Brain pericyte (primary cell): Measurements from ENCODE around the gene ABHD8.
A peak's percentile ranks its signal among the peaks of the same experiment; 100 is the strongest.

Experiments
- DNase-seq: peaks from one replicate; pipeline ENCODE4 v3.0.0-alpha.2; 2012; ENCODE audit warnings: low read depth, low spot score

ABHD8 gene

DNA sequence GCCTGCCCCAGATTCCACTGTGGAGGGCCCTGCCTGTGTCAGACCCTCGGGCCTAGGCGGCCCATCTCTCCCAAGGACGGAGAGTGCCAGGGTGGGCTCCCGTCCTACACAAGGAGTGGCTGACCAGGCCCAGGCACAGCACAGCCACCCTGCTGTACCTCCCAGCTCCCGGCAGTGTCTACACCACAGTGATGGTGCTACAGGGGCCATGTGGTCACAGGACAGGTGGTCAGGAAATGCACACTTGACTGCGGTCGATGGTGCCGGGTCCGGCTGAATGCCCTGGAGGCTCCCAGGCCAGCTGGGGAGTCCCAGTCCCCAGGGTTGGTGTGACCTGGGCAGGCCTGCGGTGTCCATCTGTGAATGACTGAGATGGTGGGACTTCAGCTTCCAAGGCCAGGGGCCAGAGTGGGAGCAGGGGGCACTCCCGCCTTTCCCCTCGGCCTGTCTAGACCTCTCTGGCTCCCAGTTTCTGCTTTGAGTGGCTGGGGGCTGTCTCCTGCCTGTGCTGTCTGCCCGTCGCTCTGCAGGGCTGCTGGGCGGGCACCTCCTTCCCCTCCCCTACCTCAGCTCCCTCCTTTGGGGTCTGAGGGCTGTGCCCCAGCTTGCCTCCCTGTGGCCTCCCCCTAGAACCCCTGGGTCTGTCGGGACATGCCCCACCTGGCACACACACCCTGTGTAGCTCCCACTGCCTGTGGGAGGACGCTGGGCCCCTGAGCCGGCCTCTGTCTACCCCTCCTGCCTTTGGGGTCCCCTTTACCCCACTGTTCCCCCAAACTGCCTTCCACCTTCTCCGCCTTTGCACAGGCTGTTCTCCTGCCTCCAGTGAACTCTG, 18.6 kb upstream of the ABHD8 start:
- no peak for DNase-seq

DNA sequence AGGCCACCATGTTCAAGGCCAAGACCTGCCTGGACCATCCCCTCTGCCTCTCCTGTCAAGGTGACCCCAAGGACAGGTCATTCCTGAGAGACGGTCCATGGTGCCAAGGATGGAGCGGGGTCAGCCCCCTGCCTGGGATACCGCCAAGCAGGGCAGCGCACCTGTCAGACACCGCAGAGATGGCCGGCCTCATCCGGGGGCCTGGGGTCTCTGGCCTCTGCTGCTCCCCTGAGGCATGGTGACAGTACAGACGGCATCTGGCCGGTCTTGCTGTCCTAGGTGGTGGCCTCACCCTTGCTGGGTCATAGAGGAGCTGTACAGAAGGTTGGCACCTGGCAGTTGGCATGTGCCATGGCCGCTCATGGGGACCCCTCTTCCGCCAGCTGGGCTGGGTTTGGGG, 17.2 kb upstream of the ABHD8 start:
- DNase-seq: no peak

DNA sequence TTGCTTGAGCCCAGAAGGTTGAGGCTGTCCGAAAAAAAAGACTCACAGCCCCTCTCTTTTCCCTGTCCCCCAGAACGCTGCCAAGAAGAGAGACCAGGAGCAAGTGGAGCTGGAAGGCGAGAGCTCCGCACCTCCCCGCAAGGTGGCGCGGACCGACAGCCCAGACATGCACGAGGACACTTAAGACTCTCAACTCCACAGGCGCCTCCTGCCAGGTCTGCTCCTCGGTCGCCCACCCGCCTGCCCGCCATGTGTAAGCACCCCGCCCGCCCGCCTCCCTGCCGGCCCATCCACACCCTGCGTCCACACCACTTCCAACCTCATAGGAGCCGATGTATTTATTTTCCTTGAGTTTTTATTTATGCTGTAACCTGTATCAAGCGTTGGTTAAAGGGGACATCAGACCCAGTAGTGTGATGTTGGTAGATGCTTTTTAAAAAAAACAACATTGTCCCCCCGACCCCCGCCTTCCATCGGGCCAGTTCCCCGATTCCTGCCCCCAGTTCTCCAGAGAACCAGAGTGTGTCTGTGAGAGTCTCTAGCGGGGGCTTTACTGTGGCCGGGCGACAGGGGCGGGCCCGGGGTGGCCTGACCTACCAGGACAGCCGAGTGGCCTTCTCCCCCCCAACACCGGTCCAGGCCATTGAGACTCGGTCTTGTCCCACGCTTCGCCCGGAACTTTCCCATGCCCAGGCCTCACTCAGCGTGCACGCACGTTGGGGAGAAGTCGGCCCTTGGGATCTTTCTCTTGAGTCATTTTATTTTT, 16.4 kb upstream of the ABHD8 start:
- no peak for DNase-seq

DNA sequence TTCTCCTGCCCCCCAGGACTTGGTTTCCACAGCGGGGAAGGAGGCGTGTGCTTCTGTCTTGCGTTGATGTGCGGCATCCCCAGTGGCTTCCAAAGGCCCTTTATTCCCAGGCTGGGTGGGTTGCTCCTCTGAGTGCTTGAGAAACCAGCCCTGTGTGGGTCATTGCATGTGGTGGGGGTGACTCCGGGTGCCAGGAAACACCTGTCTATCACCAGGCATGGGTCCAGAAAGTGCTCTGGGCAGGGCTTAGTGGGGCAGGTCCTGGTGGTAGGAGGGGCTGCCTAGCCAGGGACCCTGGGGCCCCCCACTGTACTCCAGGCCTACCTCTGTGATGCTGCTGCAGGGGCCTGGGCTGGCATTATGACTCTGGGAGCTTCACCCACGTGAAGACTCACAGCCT, 15.7 kb upstream of the ABHD8 start:
- DNase-seq: no peak

DNA sequence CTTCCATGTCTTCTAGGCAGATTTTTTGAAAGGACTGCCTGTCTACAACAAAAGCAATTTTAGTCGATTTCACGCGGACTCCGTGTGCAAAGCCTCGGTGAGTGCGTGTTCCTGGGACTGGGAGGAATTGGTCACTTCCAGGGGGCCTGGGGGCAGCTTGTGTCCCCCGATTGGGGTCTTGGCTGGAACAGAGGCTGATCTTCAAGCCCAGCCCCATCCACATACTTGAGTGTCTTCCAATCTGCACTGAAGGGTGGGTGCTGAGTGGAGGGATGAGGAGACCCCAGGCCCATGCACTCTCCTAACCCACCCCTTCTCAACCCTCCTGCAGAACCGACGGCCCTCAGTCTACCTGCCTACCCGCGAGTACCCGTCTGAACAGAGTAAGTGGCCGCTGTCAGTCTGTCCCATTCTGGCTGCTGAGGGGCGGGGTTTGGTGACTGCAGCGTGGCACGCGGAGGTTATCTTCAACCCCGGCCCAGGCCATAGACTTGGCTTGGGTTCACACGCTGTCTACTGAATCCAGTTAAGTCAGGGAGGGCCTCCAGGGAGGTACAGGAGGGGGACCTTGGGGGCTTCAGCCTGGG, 10.9 kb upstream of the ABHD8 start:
- no peak for DNase-seq

DNA sequence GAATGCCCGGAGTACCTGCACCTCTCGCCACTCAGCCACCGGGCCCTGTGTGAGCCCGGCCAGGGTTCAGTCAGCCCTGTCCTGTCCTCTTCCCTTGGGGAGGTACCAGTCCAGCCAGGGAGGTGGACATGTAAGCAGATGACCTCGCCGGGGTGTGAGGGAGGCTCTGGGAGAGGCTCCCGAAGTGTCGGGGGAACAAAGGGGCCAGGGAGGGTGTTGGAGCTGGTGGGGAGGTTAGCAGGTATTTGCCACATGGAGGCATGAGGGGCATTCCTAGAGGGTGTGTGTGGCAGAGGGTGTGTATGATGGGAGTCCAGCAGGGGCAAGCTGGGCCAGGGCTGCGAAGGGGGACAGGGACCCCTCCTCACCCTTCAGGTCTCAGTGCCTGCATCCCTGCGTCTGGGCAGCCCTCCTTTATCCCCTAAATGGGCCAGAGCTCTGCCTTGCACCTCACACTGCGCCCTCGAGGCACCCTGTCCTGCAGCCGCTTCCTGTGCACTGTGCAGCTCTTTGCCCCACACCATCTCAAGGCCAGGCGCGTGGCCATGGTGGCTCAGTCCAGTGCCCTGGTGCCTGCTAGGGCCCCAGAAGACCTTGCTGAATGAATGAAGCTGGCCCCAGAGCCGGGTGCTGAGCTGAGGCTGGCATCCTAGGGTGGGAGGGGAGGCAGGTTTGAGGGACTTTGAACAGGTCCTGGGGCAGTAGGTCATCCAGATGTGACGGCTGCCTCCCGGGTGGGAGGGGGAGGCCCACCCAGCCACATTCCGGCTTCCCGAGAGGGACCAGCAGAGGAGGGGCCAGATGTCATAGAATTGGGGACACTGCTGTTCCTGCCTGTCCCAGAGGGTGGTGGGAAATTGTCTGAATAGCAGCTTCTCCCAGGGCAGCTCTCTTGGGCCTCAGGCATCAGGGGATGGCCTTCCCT, 9.2 kb upstream of the ABHD8 start:
- no peak for DNase-seq

DNA sequence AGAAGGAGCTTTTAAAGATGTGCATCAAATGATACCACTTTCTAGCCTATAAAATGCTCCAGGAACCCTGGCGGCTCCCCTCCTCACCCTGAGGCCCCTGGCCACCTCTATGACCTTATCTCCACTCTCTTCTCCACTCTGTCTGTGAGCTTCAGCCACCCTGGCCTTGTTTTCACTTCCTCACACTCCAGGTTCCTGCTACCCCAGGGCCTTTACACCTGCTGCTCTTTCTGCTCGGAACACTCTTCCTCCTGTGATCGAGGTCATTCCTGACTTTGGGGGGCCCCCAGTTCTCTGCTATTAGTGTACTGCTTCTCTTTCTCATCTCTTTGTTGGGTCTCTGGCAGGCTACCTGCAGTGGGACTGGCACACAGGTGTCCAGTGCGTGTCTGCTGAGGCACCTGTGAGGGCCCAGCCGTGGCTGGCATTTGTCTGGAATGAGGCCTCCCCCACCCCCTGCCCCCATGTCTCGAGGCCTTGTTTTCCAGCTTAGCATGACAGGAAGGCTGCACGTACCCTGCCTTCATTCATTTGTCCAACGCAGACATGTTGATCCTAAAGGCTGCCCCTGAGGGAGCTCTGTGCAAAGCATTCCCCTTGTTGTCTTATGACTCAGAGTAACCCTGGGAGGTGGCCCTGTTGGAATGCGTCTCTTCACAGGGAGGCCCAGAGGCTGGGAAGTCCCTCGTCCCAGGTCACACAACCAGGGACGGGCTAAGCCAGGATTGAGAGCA, 8.4 kb upstream of the ABHD8 start:
- DNase-seq: no peak

DNA sequence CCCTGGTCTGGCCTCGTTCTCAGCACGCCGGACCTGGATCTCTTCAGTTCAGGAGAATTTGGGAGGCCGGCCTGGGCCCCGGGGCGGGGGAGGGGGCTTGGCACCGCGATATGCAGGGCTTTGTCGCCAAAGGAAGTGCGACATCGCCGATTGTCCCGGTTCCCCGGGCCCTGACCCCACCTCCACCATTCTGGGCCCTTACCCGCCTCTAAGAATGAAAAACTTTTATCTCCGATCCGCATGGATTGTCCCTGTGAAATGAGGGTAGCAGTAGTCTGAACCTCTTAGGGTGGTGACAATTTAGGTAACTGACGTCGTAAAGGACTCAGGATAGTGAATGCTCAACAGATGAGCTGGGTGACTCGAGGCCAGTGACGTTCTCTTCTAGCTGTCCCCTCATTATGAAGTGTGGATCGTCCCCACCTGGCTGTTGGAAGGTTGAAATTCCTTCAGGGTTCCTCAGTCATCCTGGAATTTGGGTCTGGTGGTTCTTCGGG, 6.8 kb upstream of the ABHD8 start:
- DNase-seq: no peak

DNA sequence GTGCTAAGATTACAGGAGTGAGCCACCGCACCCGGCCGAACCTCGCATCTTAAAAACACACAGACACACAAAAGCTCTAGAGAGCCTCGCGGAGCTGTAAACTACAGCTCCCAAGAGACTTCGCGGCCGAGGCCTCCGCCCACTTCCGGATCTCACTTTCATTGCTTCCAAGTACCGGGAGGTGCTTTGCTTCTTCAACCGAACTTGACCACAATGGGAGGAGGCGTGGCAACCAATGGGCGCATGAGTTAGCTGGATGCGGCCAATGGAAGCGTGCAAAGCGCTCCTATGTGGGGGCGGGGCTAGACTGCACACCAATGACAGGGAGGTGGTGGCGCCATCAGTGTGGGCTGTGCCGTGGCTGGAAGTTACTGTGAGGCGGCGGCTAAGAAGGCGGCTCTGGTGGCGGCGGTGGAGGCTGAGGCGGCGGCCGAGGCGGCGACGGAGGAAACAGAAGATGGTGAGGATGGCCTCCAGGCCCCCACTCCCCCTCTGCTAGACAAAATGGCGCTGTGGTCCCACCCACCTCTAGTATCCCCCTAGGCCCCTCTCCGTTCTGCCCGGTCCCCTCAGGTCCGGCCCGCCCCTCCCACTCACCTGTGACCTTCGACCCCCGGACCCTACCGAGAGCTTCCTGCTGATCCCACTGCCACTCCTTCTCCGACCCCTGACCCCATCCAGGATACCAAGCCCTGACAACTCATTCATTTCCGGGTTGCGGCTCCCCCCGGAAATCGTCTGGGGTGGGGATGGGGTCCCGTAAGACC, 6.2 kb upstream of the ABHD8 start, which contains the start of gene DDA1:
TSS of gene DDA1 (plus strand) at position 366 of the 767 bp plus-strand sequence. CDS start at position 458, 92 bp downstream.
- peak; percentile 99 for DNase-seq

DNA sequence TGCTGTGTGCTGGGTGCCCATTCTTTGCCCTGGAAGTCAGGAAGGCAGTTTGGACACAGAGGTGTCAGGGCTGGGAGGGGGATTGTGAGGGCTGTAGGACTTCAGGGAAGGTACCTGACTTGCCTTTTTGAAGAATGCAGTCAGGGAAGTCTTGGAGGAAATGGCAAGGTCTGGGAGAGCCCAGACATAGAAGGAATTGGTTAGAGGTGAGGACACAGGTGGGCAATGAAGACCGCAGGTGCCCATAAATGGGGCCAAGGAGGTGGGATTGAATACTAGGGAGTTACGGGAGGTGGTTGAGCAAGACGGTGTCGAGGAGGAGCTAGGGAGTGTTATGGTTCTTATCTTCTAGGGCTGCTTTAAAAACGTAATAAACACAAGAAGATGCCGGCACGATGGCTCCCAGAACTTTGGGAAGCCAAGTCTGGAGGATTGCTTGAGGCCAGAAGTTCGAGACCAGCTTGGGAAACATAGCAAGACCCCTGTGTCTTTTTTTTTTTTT, 4.7 kb upstream of the ABHD8 start:
- no peak for DNase-seq

DNA sequence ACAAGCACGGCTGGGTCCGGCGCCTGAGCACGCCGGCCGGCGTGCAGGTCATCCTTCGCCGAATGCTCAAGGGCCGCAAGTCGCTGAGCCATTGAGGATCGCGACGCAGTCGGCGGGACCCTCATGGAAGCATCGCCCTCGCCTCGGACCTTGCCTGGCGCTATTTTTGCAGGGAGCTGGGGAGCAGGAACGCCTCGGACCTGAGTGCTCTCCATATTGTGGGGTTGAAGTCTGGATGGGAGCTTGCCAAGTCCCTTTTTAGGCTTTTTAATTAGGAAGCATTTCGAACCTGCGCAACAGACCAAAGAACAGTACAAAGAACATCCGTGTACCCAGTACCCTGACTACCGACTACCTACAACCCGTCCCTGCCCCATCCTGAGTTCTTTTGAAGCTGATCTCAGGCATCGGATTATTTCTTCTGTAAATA, 3.1 kb upstream of the ABHD8 start:
- DNase-seq: no peak

DNA sequence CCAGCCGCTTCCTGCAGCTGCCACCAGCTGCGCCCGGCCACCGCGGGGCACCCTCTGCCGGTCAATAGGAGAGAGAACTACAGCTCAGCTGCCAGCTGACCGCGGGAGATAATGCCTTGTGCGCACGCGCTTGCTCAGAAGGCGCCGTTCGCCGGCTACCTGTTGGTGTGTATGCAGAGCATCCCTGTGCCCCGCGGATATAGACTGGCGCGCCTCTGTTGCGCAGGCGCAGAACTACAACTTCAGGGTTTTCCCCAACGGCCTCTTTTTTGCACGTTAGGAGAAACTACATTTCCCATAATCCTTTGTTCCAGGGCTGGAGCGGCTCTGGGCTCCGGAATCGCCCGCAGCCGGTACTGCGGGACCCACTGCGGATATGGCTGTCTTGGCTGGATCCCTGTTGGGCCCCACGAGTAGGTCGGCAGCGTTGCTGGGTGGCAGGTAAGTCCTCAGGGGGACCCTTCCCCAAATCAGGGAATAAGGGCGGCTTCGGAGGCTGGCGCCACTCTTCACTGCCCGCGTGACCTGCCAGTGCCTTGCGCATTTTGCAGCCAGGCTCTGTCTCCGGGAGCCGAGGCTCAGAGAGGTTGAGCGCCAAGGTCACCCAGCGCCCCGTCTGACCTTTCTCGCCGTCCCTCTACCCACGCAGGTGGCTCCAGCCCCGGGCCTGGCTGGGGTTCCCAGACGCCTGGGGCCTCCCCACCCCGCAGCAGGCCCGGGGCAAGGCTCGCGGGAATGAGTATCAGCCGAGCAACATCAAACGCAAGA, 2.5 kb upstream of the ABHD8 start, which contains the start of gene MRPL34:
TSS of gene MRPL34 (plus strand) at position 356 of the 768 bp plus-strand sequence. CDS start at position 377, 21 bp downstream.
- DNase-seq: peak; percentile 98

DNA sequence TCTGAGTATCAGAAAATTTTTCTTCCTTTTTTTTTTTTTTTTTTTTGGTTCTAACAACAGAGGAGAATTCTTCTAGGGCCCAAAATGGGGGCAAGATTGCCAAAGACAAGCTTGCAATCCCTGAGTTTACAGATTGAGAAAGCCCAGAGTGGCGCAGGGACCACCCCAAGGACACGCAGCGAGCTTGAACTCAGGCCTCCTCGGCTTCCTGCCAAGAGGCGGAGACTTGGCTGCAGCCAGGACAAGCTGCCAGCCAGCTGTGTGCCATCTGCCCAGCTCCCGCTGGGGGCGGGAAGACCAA, 1.9 kb upstream of the ABHD8 start:
- DNase-seq: no peak

DNA sequence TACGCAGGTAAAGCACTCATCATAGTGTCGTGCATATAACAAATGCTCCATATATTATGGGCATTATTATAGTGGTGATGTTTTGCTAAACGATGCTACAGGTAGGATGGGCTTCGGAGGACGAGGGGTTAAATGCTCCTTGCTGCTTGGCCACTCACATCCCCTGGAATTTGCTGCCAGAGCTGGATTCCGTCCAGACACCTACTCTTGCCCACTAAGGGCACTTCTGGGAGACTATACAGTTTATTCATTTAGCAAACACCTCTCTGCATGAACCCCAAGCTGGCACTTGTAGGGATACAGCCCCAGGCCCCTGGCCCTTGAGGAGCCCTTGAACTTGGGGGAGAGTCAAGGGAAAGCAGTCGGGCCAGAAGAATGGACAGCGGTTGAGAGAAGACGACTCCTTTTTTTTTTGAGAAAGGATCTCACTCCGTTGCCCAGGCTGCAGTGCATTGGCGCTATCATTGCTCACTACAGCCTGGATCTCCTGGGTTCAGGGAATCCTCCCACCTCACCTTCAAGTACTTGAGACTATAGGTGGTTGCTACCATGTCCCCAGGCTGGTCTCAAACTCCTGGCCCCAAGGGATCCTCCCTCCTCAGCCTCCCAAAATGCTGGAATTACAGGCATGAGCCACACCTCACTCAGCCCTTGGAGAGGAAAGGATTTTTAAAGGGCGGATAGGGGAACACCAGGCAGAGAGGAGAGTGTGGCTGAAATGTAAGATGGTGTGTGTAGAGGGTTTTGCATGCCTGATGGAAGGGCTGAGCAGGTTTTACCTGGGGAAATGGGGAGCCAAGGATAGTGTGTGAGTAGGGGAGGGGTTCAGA, 1.4 kb upstream of the ABHD8 start:
- DNase-seq: no peak

DNA sequence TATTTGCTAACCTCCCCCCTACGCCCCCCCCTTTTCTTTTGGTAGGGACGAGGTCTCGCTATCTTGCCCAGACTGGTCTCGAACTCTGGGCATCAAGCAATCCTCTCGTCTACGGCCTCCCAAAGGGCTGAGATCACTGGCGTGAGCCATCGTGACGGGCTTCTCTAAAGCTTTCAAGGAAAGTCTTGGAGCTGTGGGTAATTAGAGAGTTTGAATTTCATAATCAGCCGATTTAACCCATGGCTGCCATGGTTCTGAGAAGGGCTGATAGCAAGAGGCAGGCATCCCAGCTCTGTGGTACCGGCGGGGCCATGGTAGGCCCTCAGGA, 679 bp upstream of the ABHD8 start:
- DNase-seq: no peak

DNA sequence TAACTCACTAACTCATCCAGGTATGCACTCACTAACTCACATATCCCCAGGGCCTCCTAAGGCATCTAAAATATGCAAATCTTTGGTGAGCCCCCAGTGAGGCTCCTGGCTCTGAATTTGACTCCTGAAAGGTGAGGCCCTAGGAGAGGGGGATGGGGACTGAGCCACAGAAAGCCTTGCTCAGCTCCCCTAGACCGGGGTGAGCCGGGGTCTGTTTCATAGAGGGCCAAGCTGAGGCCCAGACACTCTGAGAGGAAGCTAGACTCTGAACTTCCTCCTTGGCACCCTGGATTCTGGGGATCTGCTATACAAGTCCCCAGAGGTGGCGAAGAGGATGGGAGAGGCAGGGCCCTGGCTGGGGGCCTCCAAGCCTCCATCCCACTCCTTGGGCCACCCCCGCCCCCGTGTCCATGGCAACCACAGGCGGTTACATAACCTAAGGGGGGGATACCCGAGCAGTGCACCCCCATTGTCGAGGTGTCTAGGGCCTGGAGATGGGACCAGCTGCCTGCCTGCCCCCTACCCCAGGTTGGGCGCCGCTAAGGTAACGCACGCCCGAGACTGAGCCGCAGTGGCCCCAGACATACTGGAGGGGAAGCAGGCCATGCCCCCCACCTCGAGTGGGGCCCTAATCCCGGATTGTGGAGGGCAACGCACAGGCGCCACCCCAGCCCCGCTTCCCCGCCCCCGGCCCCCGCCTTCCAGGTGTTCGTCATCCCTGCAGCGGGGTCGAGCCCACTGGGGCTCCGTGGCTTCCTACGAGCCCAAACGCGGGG, 646 bp downstream of the ABHD8 start:
- no peak for DNase-seq

DNA sequence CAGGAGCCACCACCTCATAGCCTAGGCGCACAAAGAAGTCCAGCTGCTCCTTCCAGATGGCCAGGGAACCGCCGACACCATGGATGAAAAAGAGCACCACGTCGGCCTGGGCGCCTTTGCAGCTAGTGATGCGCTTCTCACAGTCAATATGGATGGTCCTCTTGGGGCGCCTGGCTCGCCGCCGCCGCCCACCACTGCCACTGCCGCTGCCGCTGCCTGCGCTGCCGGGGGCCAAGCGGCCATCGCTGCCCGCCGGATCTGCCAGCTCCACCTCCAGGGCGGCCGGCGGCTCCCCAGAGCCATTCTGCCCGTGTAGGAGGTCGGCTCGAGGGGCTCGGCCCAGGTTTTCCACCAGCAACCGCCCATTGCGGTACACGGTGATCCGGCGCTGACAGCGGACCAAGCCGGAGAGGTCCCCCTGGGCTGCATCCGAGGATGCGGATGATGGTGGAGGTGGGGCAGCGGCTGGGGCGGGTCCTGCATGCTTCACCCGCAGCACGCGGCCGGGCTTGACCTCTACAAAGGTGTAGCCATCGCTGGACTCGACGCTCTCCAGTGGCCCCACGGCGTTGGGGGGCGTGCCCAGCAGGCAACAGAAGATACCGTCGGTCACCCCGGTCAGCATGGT, 2.1 kb downstream of the ABHD8 start:
- DNase-seq: no peak
